GM21526 (cell line): ENCODE results near the gene PRPF18.

Experiments used
- ATAC-seq: cut with Tn5 transposase; IDR thresholded peaks from one replicate; pipeline ENCODE4 v1.9.1; 2021; ENCODE audit warnings: moderate library complexity; ENCODE audit not compliant: unreplicated experiment, low FRiP score

Gene PRPF18

DNA sequence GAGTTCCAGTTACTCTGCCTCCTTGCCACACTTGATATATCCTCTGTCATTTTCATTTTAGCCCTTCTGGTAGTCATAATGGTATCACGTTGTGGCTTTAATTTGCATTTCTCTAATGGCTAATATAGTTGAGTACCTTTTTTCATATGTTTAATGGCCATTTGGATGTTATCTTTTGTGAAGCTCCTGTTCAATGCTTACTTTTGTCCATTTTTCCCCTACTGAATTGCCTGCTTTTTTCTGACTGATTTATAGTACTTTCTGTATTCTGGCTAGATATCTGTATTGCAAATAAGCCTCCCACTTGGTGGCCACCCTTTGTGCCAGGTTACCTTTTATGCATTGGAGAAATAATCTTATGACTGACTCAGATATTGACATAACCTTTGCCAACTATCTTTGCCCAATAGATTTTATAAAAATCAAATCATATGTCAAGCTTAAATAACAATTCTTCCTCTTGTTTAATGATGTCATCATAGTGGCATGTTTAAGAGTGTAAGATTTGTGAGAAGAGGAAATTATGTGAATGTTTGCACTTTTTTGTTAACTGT, 50.6 kb downstream of the PRPF18 start:
- no peak for ATAC-seq

DNA sequence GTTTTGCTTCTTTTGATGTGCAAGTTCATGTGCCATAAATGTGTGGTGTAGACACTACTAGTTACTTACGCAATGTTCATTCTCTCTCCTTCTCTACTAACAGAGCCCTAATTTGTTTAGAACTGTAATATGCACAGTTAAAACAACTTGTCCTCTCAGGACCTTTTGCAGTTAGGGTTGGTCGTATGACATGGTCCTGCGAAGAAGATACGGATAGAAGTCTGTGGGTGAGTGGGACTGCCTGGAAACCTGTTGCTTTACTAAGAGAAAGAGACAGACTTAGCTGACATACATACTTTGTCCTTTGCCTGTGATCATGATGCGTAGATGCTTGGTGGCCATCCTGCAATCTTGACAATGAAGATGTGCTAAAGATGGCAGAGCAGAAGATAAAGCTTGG, 51.1 kb downstream of the PRPF18 start:
- no peak for ATAC-seq

DNA sequence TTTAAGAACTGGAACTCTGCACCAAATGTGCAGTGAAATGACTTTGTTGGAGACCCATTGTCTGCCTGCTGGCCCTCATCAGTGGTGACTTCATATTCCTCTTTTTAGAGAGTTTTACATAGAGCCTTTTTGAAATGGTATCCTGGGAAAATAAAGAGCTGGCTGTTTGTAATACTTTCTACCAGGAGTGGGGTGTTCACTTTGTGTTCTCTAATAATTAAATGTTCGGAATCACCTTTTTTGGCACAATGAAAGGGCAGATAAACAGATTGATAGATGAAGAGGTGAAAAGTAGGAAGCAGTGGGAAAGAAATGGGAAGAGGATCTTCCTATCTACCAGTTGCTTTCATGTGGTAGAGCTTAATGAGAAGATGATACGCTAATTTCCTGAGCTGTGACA, 55.5 kb downstream of the PRPF18 start:
- no peak for ATAC-seq

DNA sequence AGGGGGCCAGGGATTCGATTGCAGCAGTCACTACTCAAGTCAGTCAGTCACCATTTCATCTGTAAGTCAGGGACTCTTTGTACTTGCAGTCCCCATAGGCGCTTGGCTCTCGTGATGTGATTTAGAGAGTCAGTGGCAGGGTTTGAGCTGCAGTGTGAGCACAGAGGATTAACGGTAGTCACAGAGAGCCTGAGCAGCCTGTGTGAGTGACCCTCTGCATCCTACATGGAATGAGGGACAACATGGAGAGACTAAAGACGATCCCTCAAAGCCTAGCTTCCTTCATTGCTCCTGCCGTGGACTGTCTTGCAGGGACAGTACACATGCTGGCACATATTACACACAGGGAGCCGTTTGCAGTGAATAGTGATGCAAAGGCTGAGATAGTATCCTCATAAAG, 56.3 kb downstream of the PRPF18 start:
- ATAC-seq: no peak

DNA sequence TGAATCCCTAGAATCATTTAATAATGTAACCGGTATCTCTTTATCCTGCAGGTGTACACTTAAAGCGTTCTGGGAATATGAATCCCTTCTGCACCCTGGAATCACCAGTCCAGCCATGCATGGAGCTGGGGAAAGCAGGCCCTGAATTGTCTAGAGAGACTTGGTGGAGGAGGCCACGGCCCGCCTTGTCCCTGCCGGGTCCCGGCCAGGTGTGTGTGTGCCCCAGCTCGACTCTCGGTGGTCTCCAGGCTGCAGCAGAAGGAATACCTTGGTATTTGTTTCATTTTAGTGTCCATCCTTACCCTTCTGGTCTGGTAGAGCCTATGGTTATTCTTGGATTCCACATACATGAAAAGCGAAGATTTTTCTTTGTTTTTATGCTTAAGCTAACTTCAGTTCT, 58.1 kb downstream of the PRPF18 start:
- ATAC-seq: no peak

DNA sequence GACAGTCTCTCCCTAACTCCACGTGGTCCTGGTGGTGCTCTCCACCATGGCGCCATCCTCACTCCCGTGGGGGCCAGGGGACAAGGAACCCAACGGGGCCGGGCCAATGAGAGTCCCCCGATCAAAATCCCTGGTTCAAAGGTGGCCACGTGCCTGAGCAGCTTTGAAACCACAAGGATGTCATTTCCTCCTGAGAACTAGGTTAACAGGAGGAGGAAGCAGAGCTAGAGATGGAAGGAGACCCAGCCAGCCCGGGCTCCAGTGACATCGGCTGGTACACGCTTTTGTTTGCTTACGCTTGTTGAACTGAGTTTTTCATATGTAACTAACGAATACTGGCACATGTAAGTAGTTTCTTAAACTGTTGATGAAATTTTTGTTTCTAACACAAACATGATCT, 61.7 kb downstream of the PRPF18 start:
- ATAC-seq: no peak

DNA sequence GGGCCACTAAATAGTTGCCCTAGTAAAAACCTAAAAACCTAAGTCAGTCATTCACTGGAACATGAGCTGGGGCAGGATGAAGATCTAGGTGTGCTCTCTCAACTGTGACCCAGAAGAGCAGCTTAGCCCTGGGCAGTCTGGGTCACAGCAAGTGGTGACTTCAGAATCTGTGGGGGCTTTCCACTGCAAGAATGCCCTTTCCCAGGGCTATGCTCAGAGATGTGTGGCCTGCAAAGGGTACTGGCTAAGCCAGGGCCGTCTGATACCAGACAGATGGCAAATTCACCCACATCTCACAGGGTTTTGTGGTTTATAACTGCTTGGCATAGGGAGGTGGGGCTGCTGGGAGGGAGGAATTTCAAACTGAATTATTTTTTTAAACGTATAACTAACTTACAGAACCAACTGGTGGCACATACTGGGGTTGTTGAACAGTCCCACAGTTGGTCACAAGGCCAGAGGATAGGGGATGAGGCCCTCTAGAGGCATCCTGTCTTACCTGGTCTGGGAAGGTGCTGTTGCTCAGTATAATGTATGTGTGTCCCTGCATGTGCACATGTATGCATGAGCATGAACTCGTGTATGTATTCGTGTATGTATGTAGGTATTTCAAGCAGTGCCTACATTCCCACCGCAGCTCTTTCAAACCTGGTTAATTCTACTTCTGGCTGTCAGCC, 63.2 kb downstream of the PRPF18 start:
- ATAC-seq: no peak

DNA sequence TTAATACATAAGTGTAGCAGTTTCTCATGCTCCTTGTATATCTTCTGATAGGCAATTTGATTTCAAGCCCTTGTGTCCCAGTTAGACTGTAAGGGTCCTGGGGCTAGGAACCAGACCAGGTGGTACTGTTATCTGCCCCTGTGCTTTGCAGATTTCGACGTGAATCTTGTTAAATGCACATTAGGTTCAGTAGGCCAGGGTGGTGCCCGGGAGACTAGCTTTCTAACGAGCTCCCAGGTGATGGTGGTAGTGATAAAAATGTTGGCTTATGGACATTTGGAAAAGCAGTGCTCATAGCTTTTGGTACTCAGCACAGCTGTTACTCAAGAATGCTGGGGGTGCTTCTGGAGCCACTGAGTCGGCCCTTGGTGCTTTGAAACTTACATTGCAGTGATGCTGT, 64.2 kb downstream of the PRPF18 start:
- no peak for ATAC-seq

DNA sequence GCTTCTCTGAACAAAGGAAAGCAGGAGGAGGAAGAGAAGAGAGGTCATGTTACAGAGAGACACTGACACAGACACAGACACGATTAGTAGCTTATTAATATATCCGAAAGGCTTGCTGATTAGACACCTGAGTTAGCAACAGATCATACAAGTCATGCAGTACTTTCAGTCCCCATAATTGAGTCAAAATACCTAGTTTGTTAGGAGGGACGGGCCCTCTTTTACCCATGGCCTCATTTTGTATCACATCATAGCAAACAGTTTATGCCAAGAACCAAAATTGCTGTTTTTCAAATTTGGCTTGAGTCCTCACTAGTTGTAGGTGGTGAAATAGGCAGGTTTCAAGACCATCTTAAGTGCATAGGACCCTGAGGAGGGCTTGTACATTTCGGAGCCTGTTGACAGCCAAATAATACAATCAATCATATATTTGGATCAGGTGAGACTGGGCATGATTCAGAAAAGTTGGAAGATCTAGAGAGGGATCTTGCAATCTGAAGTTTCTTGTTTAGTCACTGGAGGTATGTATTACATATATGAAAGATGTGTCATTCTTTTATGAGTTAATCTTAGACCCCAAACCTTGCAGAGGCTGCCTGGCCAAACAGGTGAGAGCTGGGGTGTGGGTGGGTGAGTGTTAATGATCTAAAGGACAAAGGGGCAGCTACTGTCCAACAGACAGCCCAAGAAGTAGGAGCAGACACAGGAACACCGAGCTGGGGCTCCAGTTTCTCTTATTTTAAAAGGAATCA, 65.4 kb downstream of the PRPF18 start:
- no peak for ATAC-seq

DNA sequence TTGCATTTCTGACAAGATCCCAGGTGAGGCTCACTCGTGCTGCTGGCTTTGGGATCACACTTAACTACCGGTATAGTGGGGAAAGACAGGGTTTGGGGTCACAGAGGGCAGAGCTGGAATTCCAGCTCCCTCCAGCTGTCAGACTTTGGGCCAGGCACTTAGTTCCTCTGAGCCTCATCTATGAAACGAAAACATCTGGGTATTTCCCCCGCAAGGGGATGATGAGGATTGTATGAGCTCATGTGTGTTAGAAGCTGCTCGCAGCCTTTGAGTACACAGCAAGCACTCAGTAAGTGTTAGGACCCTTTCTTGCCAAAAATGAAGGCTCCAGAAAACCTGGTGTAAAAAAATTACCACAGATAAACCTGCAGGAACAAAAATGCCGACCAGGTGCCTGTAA, 66.1 kb downstream of the PRPF18 start:
- no peak for ATAC-seq

DNA sequence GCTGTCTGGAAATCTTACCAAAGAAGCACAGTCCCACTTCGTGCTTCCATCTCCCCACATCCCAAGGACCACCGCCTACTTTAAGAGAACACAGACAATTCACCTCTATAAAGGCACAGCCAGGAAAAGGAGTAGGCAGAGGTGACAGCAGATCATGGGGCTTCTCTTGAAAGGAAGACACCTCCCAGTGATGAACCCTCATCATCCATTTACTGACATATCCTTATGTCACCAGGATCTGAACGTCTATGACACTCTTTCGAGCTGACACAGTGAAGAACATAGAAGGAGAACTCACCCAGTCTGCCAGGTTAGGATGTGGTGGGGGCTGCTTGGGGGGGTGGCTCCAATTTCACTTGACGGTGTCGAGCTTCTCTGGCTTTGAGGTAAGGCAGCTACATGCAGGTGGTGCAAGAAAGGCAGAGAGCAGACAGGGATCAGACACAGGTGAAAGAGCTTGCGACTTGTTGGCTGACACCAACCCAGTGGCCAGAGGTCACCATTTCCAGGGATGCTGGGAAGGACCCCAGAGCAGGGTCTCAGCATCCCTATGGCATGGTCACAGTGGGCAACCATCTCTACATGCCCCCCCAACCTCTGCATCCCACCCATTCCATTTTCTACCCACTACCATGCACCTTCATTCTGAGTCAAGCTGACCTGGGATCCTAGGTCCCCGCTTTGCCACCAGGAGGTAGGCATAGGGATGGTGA, 67.5 kb downstream of the PRPF18 start:
- ATAC-seq: no peak

DNA sequence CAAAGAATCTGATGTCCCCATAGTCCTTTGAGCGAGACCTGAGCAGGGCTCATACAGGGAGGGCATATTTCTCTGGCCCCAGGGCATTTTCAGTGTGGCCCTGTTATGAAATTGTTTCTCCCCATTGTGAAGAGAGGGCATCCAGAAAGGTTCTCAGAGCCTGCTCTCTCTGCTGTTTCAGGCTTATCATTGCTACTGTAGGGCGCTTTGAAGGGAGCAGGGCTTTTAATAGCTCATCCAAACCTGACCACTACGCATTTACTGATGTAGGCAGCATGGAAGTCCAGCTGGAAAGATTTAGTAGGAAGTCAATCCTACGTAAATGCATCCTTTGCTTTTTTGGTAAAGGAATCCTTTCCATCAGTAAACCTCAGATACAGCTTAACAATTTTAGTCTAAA, 68.1 kb downstream of the PRPF18 start:
- no peak for ATAC-seq

DNA sequence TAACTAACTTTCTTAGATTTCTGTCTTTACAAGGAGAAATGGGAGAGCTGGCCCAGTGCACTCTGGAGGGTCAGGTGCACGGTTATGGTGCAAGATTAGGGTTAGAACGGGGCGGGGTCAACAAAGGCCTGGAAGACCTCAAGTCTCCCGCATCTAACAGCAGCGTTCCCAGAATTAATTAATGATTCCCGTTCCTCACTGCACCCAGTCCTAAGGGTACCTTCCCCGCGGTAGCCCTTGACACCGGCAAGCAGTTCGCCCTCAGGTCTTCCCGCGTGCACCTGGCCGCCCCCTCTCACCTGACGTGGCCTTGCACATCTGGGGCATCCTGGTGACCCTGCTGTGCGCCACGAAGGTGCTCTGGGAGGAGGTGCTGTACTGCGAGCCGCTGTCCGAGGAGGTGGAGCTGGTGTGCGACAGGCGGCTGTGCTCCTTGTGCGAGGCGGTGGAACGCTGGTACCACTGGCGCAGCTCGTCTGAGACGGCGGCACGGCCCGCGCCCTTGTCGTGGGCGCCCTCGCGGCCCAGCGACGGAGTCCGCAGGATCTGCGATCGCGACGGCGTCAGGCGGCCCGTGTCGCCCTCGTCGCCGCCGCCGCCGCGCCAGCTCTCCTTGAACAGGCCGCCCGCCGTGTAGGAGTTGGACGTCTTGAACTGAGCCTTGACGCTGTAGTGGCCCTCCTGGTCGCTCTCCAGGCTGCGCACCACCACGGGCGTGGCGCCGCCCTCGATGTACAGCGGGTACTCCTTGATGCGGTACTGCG, 69.8 kb downstream of the PRPF18 start:
- no peak for ATAC-seq

DNA sequence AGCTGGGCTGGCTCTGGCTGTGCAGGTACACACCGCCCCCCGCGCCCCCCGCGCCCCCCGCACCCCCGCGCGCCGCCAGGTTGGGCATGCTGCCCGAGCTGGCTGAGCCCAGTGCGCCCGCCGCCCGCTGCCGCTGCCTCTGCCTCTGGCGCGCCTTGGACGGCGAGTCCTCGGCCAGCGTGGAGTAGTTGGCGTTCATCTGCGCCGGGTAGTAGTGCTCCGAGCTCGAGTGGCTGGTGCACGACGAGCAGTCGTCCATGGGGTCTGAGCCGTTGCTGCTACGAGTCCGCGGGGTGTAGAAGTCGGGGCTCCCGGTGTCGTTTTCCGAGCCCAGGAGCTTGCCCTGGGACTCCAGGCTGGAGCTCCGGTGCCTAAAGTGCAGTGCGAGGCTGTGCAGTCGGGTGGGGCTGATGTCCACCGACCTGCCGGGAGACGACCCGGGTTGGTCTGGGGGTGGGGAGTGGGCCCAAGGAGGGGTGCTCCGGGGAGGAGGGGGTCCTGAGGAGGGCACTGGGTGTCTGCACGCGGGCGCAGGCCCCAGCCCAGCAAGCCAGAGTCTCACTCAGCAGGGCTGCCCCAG, 70.4 kb downstream of the PRPF18 start:
- no peak for ATAC-seq

DNA sequence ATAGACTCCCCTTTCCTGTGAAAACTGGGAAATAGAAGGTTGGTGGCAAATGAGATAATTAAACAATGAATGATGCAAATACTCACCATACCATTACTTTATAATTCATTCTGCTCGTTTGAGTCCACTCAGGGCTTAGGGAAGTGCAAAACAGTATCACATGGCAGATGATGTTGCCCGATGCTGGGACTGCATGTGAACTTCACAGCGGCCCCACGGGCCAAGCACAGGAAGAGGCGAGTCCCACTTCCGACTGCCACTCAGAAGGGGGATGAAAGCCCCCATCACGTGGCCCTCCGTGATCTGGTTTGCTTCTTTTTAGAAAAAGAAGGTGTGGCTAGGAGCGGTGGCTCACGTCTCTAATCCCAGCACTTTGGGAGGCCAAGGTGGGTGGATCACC, 71.5 kb downstream of the PRPF18 start:
- ATAC-seq: no peak

DNA sequence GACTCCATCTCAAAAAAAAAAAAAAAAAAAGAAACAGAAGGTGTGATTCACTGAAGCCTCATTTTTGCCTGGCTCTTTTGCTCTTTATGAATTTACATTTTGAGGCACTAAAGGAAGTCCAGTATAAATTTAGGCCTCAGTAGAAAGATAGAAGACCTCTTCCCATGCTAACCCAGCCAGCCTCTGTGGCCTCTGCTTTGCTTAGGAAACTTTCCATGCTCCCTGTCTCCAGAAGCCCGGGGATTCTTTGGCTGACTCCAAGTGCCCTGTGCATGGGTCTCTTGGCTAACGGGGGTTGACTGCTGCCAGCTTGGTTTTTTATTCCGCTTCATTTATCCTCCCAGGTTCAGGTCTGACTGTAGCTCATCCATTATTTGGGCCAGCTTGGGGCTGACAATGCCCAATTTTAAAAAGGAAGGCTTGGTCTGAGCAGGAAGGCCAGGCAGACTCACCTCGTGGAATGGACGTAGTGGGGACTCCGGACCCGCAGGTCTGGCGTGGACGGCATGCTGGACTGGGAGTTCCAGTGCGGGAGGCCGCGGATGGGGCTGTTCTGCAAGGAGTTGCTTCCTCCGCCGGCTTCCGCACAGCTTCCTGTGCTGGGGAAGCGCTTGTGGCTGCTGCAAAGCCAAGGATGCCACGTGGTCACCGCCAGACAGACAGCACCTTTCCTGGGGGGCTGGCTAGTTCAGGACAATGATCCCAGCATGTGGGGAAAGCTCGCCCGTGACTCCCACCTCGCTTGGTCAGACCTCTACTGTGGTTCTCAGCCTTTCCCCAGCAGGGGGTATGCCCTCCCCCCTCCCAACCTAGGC, 72.3 kb downstream of the PRPF18 start:
- no peak for ATAC-seq

DNA sequence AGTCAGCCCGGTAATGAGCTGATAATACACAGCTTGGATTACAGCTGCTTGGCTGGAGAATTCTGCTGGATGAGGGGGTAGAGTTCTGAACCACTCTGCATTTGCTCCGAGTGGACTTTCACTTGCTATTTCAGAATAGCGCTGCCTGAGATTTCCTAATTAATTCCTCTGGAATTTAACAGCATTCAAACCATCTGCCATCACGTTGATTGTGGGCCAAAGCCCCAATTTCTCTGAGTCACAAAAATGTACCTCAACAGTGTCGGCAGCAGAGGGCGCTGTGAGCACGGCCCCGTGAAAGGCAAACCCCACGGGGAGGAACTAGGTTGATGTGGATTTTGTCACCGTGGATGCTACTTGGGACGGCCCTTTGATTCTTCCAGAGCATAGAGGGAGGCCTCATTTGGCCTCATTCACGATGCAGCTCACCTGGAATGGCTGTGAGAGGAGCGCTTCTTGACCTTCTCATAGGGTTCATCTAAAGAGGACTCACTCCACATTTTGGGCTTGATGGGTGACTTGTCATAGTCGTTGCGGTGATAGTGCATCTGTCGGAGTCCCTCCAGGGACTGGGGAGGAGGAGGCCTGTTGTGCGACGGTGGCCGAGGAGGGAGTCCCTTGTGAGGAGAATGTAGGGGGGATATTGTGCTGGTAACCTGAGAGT, 73.3 kb downstream of the PRPF18 start:
- no peak for ATAC-seq

DNA sequence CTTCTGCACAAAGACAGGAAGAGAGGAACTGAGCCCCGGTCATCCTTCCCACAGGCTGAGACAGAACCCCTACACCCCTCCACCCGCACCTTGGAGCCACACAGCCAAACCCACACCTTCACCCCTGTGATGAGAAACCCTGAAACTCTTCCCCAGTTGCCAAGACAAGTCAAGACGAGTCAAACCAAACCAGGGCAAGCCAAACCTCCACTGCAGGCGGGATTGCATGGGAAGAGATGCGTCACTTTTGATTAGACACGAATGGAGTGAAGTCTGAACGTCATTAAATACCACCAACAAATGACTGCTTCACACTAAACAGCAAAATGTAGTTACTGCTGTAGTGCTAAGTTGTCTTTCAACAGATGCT, 73.8 kb downstream of the PRPF18 start:
- ATAC-seq: no peak

DNA sequence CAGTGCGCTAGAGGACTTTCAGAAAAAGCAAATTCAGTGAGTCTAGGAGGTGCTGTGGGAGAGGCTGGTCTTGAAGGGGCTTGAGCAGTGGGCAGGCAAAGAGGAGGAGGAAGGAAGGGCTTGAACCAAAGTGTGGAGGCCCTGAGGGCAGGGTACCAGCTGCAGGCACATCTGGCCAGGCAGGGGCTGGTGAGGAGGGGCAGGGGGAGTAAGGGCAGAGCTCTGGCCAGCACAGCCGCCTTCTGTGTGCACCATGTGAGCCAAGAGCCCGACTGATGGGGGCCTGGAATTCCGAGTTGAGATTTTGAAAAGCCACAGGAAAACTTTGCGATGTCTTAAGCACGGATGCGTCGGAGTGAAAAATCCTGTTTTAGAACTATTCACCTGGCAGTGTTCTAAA, 74.5 kb downstream of the PRPF18 start:
- ATAC-seq: no peak
